Neuronal stem cell (in vitro differentiated cells): Measurements from ENCODE around the gene OOSP1.
"Not testable (repeated sequence)": the region's sequence is repeated elsewhere in the genome, so short reads cannot be mapped to it uniquely, and the experiment has no call there.

Source experiments
- DNase-seq: peaks from one replicate; pipeline ENCODE4 v3.0.0-alpha.2; 2013; ENCODE audit warnings: low spot score
- H2AFZ ChIP-seq: one replicate; pipeline ENCODE4 v1.6.1; 2013; ENCODE audit warnings: mild to moderate bottlenecking, low read length, inconsistent platforms
- H2AK5ac ChIP-seq: 2 replicates; pipeline ENCODE4 v1.6.1; 2013; ENCODE audit warnings: low read depth, mild to moderate bottlenecking, inconsistent platforms, low read length, moderate library complexity, mixed read lengths
- H2BK120ac ChIP-seq: 2 replicates; pipeline ENCODE4 v1.6.1; 2013; ENCODE audit warnings: low read depth, mild to moderate bottlenecking, inconsistent platforms, low read length, moderate library complexity, mixed read lengths
- H2BK12ac ChIP-seq: one replicate; pipeline ENCODE4 v1.6.1; 2013; ENCODE audit warnings: low read length, inconsistent platforms
- H2BK15ac ChIP-seq: 2 replicates; pipeline ENCODE4 v1.6.1; 2013; ENCODE audit warnings: mild to moderate bottlenecking, low read length, inconsistent platforms, mixed read lengths
- H2BK5ac ChIP-seq: one replicate; pipeline ENCODE4 v1.6.1; 2013; ENCODE audit warnings: inconsistent platforms, mild to moderate bottlenecking, low read length, moderate library complexity
- H3K14ac ChIP-seq: one replicate; pipeline ENCODE4 v1.6.1; 2013; ENCODE audit warnings: low read length, inconsistent platforms
- H3K18ac ChIP-seq: 2 replicates; pipeline ENCODE4 v1.6.1; 2013; ENCODE audit warnings: low read length, inconsistent platforms
- H3K23ac ChIP-seq: 2 replicates; pipeline ENCODE4 v1.6.1; 2013; ENCODE audit warnings: low read depth, mild to moderate bottlenecking, mixed read lengths, low read length, inconsistent platforms; ENCODE audit not compliant: poor library complexity
- H3K27ac ChIP-seq: replicated peaks from 3 replicates; pipeline ENCODE4 v1.5.1; 2013; ENCODE audit warnings: low read length, inconsistent platforms
- H3K27me3 ChIP-seq, 3 experiments: 2 replicates each; pipeline ENCODE4 v1.6.1; 2013; ENCODE audit warnings: low read length in 3 of 3, mild to moderate bottlenecking in 2 of 3, inconsistent platforms in 1 of 3, low read depth in 1 of 3, mixed read lengths in 1 of 3, moderate library complexity in 1 of 3; ENCODE audit not compliant: control insufficient read depth in 3 of 3, insufficient read depth in 3 of 3
- H3K36me3 ChIP-seq, 2 donors: replicated peaks in 1 of 2; 2 replicates each; pipeline ENCODE4 v1.6.1; 2013; ENCODE audit warnings: low read length in 2 of 2; ENCODE audit not compliant: control insufficient read depth in 2 of 2, insufficient read depth in 2 of 2
- H3K4ac ChIP-seq: 2 replicates; pipeline ENCODE4 v1.6.1; 2013; ENCODE audit warnings: inconsistent platforms, mild to moderate bottlenecking, low read length, moderate library complexity
- H3K4me1 ChIP-seq, 2 donors: 1 replicate in 1 of 2; 2 replicates in 1 of 2; pipeline ENCODE4 v1.6.1; 2013; ENCODE audit warnings: low read length in 2 of 2, low read depth in 1 of 2; ENCODE audit not compliant: control insufficient read depth in 2 of 2, insufficient read depth in 1 of 2
- H3K4me2 ChIP-seq: one replicate; pipeline ENCODE4 v1.6.1; 2013; ENCODE audit warnings: mild to moderate bottlenecking, low read length, inconsistent platforms; ENCODE audit not compliant: insufficient read depth, poor library complexity, severe bottlenecking
- H3K4me3 ChIP-seq, 2 donors: 2 replicates each; pipeline ENCODE4 v1.5.1; 2013; ENCODE audit warnings: low read length in 2 of 2, mild to moderate bottlenecking in 2 of 2, inconsistent platforms in 1 of 2, moderate library complexity in 1 of 2
- H3K79me1 ChIP-seq: one replicate; pipeline ENCODE4 v1.6.1; 2013; ENCODE audit warnings: low read depth, mild to moderate bottlenecking, inconsistent platforms, low read length, moderate library complexity
- H3K9ac ChIP-seq: one replicate; pipeline ENCODE4 v1.6.1; 2013; ENCODE audit warnings: mild to moderate bottlenecking, low read depth, low read length, inconsistent platforms; ENCODE audit not compliant: poor library complexity
- H3K9me3 ChIP-seq, 2 donors: replicated peaks in 1 of 2; 2 replicates each; pipeline versions ENCODE3 to v1.6.1; 2013; ENCODE audit warnings: low read length in 2 of 2, mild to moderate bottlenecking in 2 of 2, inconsistent platforms in 1 of 2, low read depth in 1 of 2, mixed read lengths in 1 of 2, moderate library complexity in 1 of 2; ENCODE audit not compliant: control insufficient read depth in 2 of 2, insufficient read depth in 1 of 2
- H4K8ac ChIP-seq: one replicate; pipeline ENCODE4 v1.6.1; 2013; ENCODE audit warnings: low read depth, mild to moderate bottlenecking, inconsistent platforms, low read length, moderate library complexity
- H4K91ac ChIP-seq: one replicate; pipeline ENCODE4 v1.6.1; 2013; ENCODE audit warnings: low read length, low read depth, mild to moderate bottlenecking, inconsistent platforms; ENCODE audit not compliant: poor library complexity
- WGBS, 2 donors: extraction: QIAGEN DNeasy Blood & Tissue Kit; methylation state at CpG; one replicate each; pipeline ENCODE4 v1.1.7; 2013; ENCODE audit warnings: missing lambda C conversion rate in 2 of 2, mixed read lengths in 1 of 2; ENCODE audit not compliant: insufficient read length in 2 of 2, insufficient replicate concordance in 1 of 2; ENCODE audit errors: extremely low coverage in 2 of 2; 5-methylcytosine and 5-hydroxymethylcytosine counted together

OOSP1 gene

DNA sequence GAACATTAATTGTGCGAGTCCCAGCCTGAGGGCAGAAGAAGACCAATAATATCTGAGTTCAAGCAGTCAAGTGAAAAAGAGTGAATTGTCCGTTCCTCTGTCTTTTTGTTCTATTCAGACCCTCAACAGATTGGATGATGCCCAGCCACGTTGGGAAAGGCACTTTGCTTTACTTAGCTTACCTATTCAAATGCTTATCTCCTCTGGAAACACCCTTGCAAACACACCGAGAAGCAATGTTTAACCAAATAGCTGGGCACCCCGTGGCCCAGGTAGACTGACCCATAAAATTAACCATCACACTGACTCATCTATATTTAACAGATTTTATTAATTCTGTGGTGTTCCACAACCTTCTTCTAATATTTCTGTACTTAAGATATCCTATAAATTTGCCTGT is 34.9 kb downstream of the OOSP1 start:
- no CpG with 5 or more reads among the region's 5 CpGs for WGBS, 2 donors
- Histone ChIP-seq H3K27ac (no peak overlapping the region), H2AK5ac (no peak overlapping the region)

DNA sequence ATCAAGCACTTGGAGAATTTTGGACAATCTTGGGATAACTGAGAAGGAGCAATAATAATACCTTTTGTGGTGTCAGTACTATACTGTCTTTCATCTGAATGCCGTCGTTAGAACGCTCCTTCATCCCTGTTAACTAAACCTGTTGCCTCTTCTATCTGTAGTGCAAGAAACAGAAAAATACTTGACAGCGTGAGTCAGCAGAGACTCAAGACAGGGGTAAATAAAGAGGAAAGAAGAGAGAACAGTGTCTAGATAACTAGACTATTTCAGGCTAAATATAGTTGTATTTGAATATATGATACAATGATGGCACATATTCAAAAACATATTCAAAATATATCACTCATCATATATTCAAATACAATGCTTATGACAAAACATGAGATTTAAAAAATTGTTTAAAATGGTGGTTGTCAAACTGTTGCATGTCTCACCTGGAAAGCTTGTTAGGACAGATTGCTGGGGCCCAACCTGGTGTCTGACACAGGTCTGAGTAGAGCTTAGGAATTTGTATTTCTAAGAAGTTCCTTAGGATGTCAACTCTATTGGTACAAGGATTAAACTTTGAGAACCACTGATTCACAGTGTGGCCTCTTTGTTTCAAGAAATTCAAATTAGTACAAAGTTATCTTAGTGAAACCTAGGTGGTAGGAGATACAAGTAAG is 43.0 kb downstream of the OOSP1 start:
- H3K14ac ChIP-seq = no peak overlapping the region

More for the DNA sequence above, 34.9 kb downstream of the OOSP1 start:
- Histone ChIP-seq H3K4me1 (no peaks in the 10 kb centered on the region), H3K9me3 (peaks cover 0 to 2% of the 10 kb centered on the region in 2 donors), H2BK15ac (no peak overlapping the region), H2BK5ac (no peak overlapping the region), H3K14ac (no peak overlapping the region), H4K8ac (no peak overlapping the region), H2BK120ac (no peak overlapping the region), H3K9ac (no peak overlapping the region), H2AFZ (no peak overlapping the region), H3K4me2 (no peak overlapping the region), H3K18ac (no peak overlapping the region), H3K27me3 (no peaks in the 10 kb centered on the region), H4K91ac (no peak overlapping the region), H3K23ac (no peak overlapping the region), H3K4ac (no peak overlapping the region), H2BK12ac (no peak overlapping the region), H3K4me3 (no peak overlapping the region), H3K79me1 (peaks cover 1% of the 10 kb centered on the region), H3K36me3 (no peaks in the 10 kb centered on the region)
- no peak for DNase-seq

DNA sequence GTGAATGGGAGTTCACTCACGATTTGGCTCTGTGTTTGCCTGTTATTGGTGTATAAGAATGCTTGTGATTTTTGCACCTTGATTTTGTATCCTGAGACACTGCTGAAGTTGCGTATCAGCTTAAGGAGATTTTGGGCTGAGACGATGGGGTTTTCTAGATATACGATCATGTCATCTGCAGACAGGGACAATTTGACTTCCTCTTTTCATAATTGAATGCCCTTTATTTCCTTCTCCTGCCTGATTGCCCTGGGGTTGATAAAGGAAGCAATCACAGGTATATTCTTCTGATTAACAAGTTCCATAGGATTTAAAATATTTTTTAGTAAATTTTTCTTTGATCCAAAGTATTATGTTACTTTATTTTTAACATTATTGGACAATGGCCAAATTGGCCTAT is 43.8 kb downstream of the OOSP1 start:
- not testable (repeated sequence) for H3K4me3 ChIP-seq, H3K9ac ChIP-seq, H2BK15ac ChIP-seq, H3K27me3 ChIP-seq, H4K8ac ChIP-seq, H2AFZ ChIP-seq, H2BK12ac ChIP-seq, H4K91ac ChIP-seq, H2BK120ac ChIP-seq, H3K18ac ChIP-seq, H2AK5ac ChIP-seq, H3K79me1 ChIP-seq, DNase-seq, H2BK5ac ChIP-seq, H3K14ac ChIP-seq, H3K23ac ChIP-seq, H3K36me3 ChIP-seq, H3K9me3 ChIP-seq, H3K4me1 ChIP-seq, H3K4ac ChIP-seq, H3K27ac ChIP-seq, H3K4me2 ChIP-seq
- WGBS, 2 donors = no CpG with 5 or more reads among the region's 4 CpGs

More for the DNA sequence above, 43.0 kb downstream of the OOSP1 start:
- H2BK12ac ChIP-seq = no peak overlapping the region
- H3K27ac ChIP-seq = no peak overlapping the region
- H3K18ac ChIP-seq = no peak overlapping the region
- no peak overlapping the region for H2BK120ac ChIP-seq
- no peak overlapping the region for H3K4ac ChIP-seq
- H4K8ac ChIP-seq = no peak overlapping the region
- no peaks in the 10 kb centered on the region for H3K9me3 ChIP-seq
- H3K4me1 ChIP-seq = no peaks in the 10 kb centered on the region
- no peak overlapping the region for H3K4me3 ChIP-seq
- no CpG with 5 or more reads among the region's 4 CpGs for WGBS, 2 donors
- no peak overlapping the region for H3K4me2 ChIP-seq
- no peak overlapping the region for H2BK5ac ChIP-seq
- no peak overlapping the region for H2AK5ac ChIP-seq
- H2AFZ ChIP-seq = no peak overlapping the region
- no peak overlapping the region for H4K91ac ChIP-seq
- H3K27me3 ChIP-seq = no peaks in the 10 kb centered on the region
- no peak overlapping the region for H3K9ac ChIP-seq
- no peak for DNase-seq
- H3K36me3 ChIP-seq = no peaks in the 10 kb centered on the region
- no peaks in the 10 kb centered on the region for H3K79me1 ChIP-seq
- H3K23ac ChIP-seq = no peak overlapping the region
- no peak overlapping the region for H2BK15ac ChIP-seq

DNA sequence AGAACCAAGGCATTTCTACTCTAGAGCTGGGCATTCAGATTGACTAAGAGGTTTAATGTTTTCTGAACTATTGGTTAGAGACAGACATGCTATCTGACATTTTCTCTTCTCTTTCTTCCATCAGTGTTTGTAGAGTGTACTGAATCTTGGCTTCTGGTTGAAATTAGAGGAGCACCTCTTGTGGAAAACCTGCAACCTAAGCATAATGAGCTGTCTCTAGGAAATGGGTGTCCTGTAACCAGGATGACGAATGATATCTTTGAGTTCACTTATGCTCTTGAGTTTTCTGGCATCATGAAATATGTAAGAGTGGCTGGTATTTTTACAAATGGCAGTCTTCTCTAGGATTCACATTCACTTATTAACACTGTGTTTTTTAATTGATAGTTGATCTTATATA is 45.0 kb downstream of the OOSP1 start:
- Histone ChIP-seq H3K9ac (no peak overlapping the region), H3K27ac (no peak overlapping the region), H3K18ac (no peak overlapping the region), H2BK12ac (no peak overlapping the region), H3K79me1 (no peaks in the 10 kb centered on the region), H4K91ac (no peak overlapping the region), H4K8ac (no peak overlapping the region), H3K9me3 (no peaks in the 10 kb centered on the region), H3K4me3 (no peak overlapping the region), H2BK5ac (no peak overlapping the region), H2BK120ac (no peak overlapping the region), H3K14ac (no peak overlapping the region), H2AFZ (no peak overlapping the region), H3K23ac (no peak overlapping the region), H3K4me1 (no peaks in the 10 kb centered on the region), H3K36me3 (no peaks in the 10 kb centered on the region), H3K4ac (no peak overlapping the region), H2AK5ac (no peak overlapping the region), H2BK15ac (no peak overlapping the region), H3K4me2 (no peak overlapping the region), H3K27me3 (no peaks in the 10 kb centered on the region)
- DNase-seq = no peak
- WGBS, 2 donors = no CpG with 5 or more reads among the region's 1 CpG
